Measurements from ENCODE around the gene FBRSL1. TPM values are rescaled to one million over a fixed set of nuclear protein-coding genes. Genes with fewer than 3 reads are reported as not detected.

FBRSL1 gene
- total RNA-seq: 1 to 10 TPM; 2.8 to 5.0 TPM

GRCh38 chr12:132489602-132490266 is at the start of gene FBRSL1:
FBRSL1 (plus strand) TSS chr12:132490151.

Other genes with a start within 250 kb of the FBRSL1 start
- not detected for gene GALNT9, start 160.6 kb upstream of the FBRSL1 start, total RNA-seq
- gene LRCOL1, start 120.4 kb downstream of the FBRSL1 start, total RNA-seq: under 1 TPM in 1 of 2 donors, not detected in 1; 0.34 TPM
- not detected for gene P2RX2, start 128.6 kb downstream of the FBRSL1 start, total RNA-seq
- 10 to 100 TPM; 11.7 to 43.6 TPM for gene POLE, start 197.2 kb downstream of the FBRSL1 start, total RNA-seq
- 1 to 10 TPM; 6.0 to 8.6 TPM for gene PXMP2, start 197.4 kb downstream of the FBRSL1 start, total RNA-seq
- gene PGAM5, start 220.7 kb downstream of the FBRSL1 start, total RNA-seq: 10 to 100 TPM; 29.3 to 52.6 TPM